ACC112 (cell line): ENCODE results near the gene CASS4.
"Not testable (repeated sequence)": the region's sequence is repeated elsewhere in the genome, so short reads cannot be mapped to it uniquely, and the experiment has no call there.

Experiments
- H2AFZ ChIP-seq: fragments of 200-600 bp; sonication (generic); one replicate; pipeline ENCODE4 v1.6.0; 2017; ENCODE audit warnings: antibody characterized with exemption, low read length; ENCODE audit not compliant: unreplicated experiment
- H3K27ac ChIP-seq: fragments of 200-600 bp; sonication (generic); 2 replicates; pipeline ENCODE4 v1.5.1; 2014; ENCODE audit warnings: low read depth, mild to moderate bottlenecking, antibody characterized with exemption, low read length, moderate library complexity
- H3K27me3 ChIP-seq: fragments of 200-600 bp; sonication (generic); 2 replicates; pipeline ENCODE4 v1.6.1; 2014; ENCODE audit warnings: mild to moderate bottlenecking, antibody characterized with exemption, low read length, moderate library complexity, mixed read lengths; ENCODE audit not compliant: insufficient read depth
- H3K36me3 ChIP-seq: fragments of 200-600 bp; sonication (generic); 2 replicates; pipeline ENCODE4 v1.6.1; 2016; ENCODE audit warnings: mild to moderate bottlenecking, antibody characterized with exemption, low read length, moderate library complexity, mixed read lengths; ENCODE audit not compliant: insufficient read depth
- H3K4me1 ChIP-seq: fragments of 200-600 bp; sonication (generic); one replicate; pipeline ENCODE4 v1.6.1; 2016; ENCODE audit warnings: low read length, mixed read lengths; ENCODE audit not compliant: insufficient read depth, unreplicated experiment, control insufficient read depth
- H3K4me3 ChIP-seq: fragments of 200-600 bp; sonication (generic); 2 replicates; pipeline ENCODE4 v1.5.1; 2014; ENCODE audit warnings: mild to moderate bottlenecking, low read depth, low read length
- H3K79me2 ChIP-seq: fragments of 200-600 bp; sonication (generic); one replicate; pipeline ENCODE4 v1.6.0; 2016; ENCODE audit warnings: low read length; ENCODE audit not compliant: control insufficient read depth, unreplicated experiment, insufficient read depth

The CASS4 gene

GRCh38 chr20:56411287-56411686 is 773 bp upstream of the CASS4 start:
- peak overlapping the region; percentile 70; the same call in 1 of the 2 replicates for H3K4me3 ChIP-seq
- H3K27ac ChIP-seq, result peak overlapping the region; percentile 70
- H3K4me1 ChIP-seq, result peaks cover 26% of the 10 kb centered on the region
- not testable (repeated sequence) for H3K79me2 ChIP-seq, H2AFZ ChIP-seq, H3K36me3 ChIP-seq, H3K27me3 ChIP-seq

- peak overlapping the region; percentile 70 for H3K27ac ChIP-seq
- peak overlapping the region; percentile 70 for H3K4me3 ChIP-seq
- no peaks in the 10 kb centered on the region for H3K27me3 ChIP-seq
- H3K79me2 ChIP-seq, result no peaks in the 10 kb centered on the region
- peak overlapping the region; percentile 84 for H2AFZ ChIP-seq
- peaks cover 26% of the 10 kb centered on the region for H3K4me1 ChIP-seq
- no peaks in the 10 kb centered on the region; the same call in 1 of the 2 replicates for H3K36me3 ChIP-seq
Observed at GRCh38 chr20:56412473-56412790, 372 bp downstream of the CASS4 start.

- peaks cover 29% of the 10 kb centered on the region for H3K4me1 ChIP-seq
- H3K27ac ChIP-seq, result peak overlapping the region; percentile 70; the same call in 1 of the 2 replicates
- H3K79me2 ChIP-seq, result no peaks in the 10 kb centered on the region
- H2AFZ ChIP-seq, result no peak overlapping the region
- H3K36me3 ChIP-seq, result no peaks in the 10 kb centered on the region
- no peak overlapping the region for H3K4me3 ChIP-seq
- H3K27me3 ChIP-seq, result no peaks in the 10 kb centered on the region
Observed at GRCh38 chr20:56412949-56413348, 889 bp downstream of the CASS4 start.

GRCh38 chr20:56414842-56415765 is 3.0 kb downstream of the CASS4 start:
- Histone ChIP-seq H3K4me1 (peaks cover 43% of the 10 kb centered on the region), H3K79me2 (no peaks in the 10 kb centered on the region), H3K4me3 (no peak overlapping the region), H3K27me3 (no peaks in the 10 kb centered on the region), H3K36me3 (no peaks in the 10 kb centered on the region), H2AFZ (no peak overlapping the region), H3K27ac (peak overlapping the region; percentile 64)

GRCh38 chr20:56417402-56417801 is 5.3 kb downstream of the CASS4 start:
- no peaks in the 10 kb centered on the region for H3K79me2 ChIP-seq
- no peaks in the 10 kb centered on the region for H3K36me3 ChIP-seq

GRCh38 chr20:56417911-56418310 is 5.9 kb downstream of the CASS4 start:
- H3K27me3 ChIP-seq, result no peaks in the 10 kb centered on the region
- no peak overlapping the region for H3K4me3 ChIP-seq
- H3K4me1 ChIP-seq, result peaks cover 44% of the 10 kb centered on the region
- H2AFZ ChIP-seq, result no peak overlapping the region
- no peak overlapping the region; the same call in 1 of the 2 replicates for H3K27ac ChIP-seq
- no peaks in the 10 kb centered on the region for H3K36me3 ChIP-seq
- H3K79me2 ChIP-seq, result no peaks in the 10 kb centered on the region

More at GRCh38 chr20:56417402-56417801, 5.3 kb downstream of the CASS4 start:
- Histone ChIP-seq H3K27ac (no peak overlapping the region), H2AFZ (no peak overlapping the region), H3K4me3 (no peak overlapping the region), H3K27me3 (no peaks in the 10 kb centered on the region), H3K4me1 (peaks cover 41% of the 10 kb centered on the region)

- Histone ChIP-seq H3K4me1 (peaks cover 47% of the 10 kb centered on the region), H3K27ac (peak overlapping the region; percentile 67), H2AFZ (no peak overlapping the region), H3K36me3 (no peaks in the 10 kb centered on the region), H3K4me3 (no peak overlapping the region), H3K79me2 (no peaks in the 10 kb centered on the region), H3K27me3 (no peaks in the 10 kb centered on the region)
Observed at GRCh38 chr20:56418385-56418861, 6.4 kb downstream of the CASS4 start.

GRCh38 chr20:56420028-56420427 is 8.0 kb downstream of the CASS4 start:
- Histone ChIP-seq H3K27ac (no peak overlapping the region), H3K4me3 (no peak overlapping the region), H3K4me1 (peaks cover 40% of the 10 kb centered on the region), H3K27me3 (no peaks in the 10 kb centered on the region), H3K79me2 (no peaks in the 10 kb centered on the region), H3K36me3 (no peaks in the 10 kb centered on the region), H2AFZ (no peak overlapping the region)

- H3K4me3 ChIP-seq, result no peak overlapping the region
- no peak overlapping the region for H2AFZ ChIP-seq
- H3K27ac ChIP-seq, result no peak overlapping the region
- H3K36me3 ChIP-seq, result no peaks in the 10 kb centered on the region
- no peaks in the 10 kb centered on the region for H3K27me3 ChIP-seq
- no peaks in the 10 kb centered on the region for H3K79me2 ChIP-seq
- H3K4me1 ChIP-seq, result peaks cover 34% of the 10 kb centered on the region
Observed at GRCh38 chr20:56420940-56421688, 9.1 kb downstream of the CASS4 start.

GRCh38 chr20:56422076-56422823 is 10.2 kb downstream of the CASS4 start:
- H3K36me3 ChIP-seq, result no peaks in the 10 kb centered on the region
- peak overlapping the region; percentile 72 for H3K27ac ChIP-seq
- H3K79me2 ChIP-seq, result no peaks in the 10 kb centered on the region
- peaks cover 34% of the 10 kb centered on the region for H3K4me1 ChIP-seq
- H3K4me3 ChIP-seq, result peak overlapping the region; percentile 32; the same call in 1 of the 2 replicates
- no peaks in the 10 kb centered on the region for H3K27me3 ChIP-seq
- peak overlapping the region; percentile 57 for H2AFZ ChIP-seq
